ENCODE measurements around the gene DCAF8.

DCAF8 gene

GRCh38 chr1:160191756-160192155 lies 70.6 kb downstream of the DCAF8 start:
- Histone ChIP-seq H3K27ac (ENCODE audit: low read length) (no peak overlapping the region), H3K9me3 (ENCODE audit: insufficient read depth, low read length) (no peaks in the 10 kb centered on the region), H3K4me2 (ENCODE audit: low read length) (no peak overlapping the region), H2AFZ (ENCODE audit: low read depth, low read length) (no peak overlapping the region), H3K79me2 (ENCODE audit: low read length) (no peaks in the 10 kb centered on the region), H3K9ac (ENCODE audit: low read length) (no peak overlapping the region), H4K20me1 (ENCODE audit: insufficient read depth, low read length) (no peaks in the 10 kb centered on the region), H3K27me3 (ENCODE audit: low read depth, low read length) (peaks cover 11% of the 10 kb centered on the region; the same call in 1 of the 2 replicates), H3K4me3 (ENCODE audit: low read length) (no peak overlapping the region), H3K36me3 (replicated peaks; ENCODE audit: low read depth, low read length) (no peaks in the 10 kb centered on the region), H3K4me1 (ENCODE audit: low read length) (peaks cover 32% of the 10 kb centered on the region)
- TF ChIP-seq, protein P1, sequence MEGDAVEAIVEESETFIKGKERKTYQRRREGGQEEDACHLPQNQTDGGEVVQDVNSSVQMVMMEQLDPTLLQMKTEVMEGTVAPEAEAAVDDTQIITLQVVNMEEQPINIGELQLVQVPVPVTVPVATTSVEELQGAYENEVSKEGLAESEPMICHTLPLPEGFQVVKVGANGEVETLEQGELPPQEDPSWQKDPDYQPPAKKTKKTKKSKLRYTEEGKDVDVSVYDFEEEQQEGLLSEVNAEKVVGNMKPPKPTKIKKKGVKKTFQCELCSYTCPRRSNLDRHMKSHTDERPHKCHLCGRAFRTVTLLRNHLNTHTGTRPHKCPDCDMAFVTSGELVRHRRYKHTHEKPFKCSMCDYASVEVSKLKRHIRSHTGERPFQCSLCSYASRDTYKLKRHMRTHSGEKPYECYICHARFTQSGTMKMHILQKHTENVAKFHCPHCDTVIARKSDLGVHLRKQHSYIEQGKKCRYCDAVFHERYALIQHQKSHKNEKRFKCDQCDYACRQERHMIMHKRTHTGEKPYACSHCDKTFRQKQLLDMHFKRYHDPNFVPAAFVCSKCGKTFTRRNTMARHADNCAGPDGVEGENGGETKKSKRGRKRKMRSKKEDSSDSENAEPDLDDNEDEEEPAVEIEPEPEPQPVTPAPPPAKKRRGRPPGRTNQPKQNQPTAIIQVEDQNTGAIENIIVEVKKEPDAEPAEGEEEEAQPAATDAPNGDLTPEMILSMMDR (IDR thresholded peaks at IDR 0.05; ENCODE audit: low read depth, low read length) = no peak
- no peak for TF ChIP-seq EZH2phosphoT487 (IDR thresholded peaks at IDR 0.05; ENCODE audit: low read depth)

GRCh38 chr1:160189649-160190625 lies 72.4 kb downstream of the DCAF8 start, which contains the start of gene CASQ1:
Gene CASQ1, plus strand, starts transcription at chr1:160190575. Its CDS starts 177 bp downstream, at chr1:160190752.
- no peak for TF ChIP-seq EZH2phosphoT487 (IDR thresholded peaks at IDR 0.05; ENCODE audit: low read depth)
- TF ChIP-seq, protein P1 (IDR thresholded peaks at IDR 0.05; ENCODE audit: low read depth, low read length) = no peak
- peaks cover 14% of the 10 kb centered on the region; the same call in 1 of the 2 replicates for H3K27me3 ChIP-seq (ENCODE audit: low read depth, low read length)
- H2AFZ ChIP-seq (ENCODE audit: low read depth, low read length) = no peak within 1 kb of the TSS
- H3K27ac ChIP-seq (ENCODE audit: low read length) = no peak within 1 kb of the TSS
- no peaks in the 10 kb centered on the region for H3K36me3 ChIP-seq (replicated peaks; ENCODE audit: low read depth, low read length)
- H3K4me1 ChIP-seq (ENCODE audit: low read length) = peaks cover 25% of the 10 kb centered on the region
- H4K20me1 ChIP-seq (ENCODE audit: insufficient read depth, low read length) = no peaks in the 10 kb centered on the region
- no peak within 1 kb of the TSS for H3K4me3 ChIP-seq (ENCODE audit: low read length)
- H3K4me2 ChIP-seq (ENCODE audit: low read length) = no peak within 1 kb of the TSS
- no peaks in the 10 kb centered on the region for H3K9me3 ChIP-seq (ENCODE audit: insufficient read depth, low read length)
- H3K9ac ChIP-seq (ENCODE audit: low read length) = no peak within 1 kb of the TSS
- no peaks in the 10 kb centered on the region for H3K79me2 ChIP-seq (ENCODE audit: low read length)

DNA sequence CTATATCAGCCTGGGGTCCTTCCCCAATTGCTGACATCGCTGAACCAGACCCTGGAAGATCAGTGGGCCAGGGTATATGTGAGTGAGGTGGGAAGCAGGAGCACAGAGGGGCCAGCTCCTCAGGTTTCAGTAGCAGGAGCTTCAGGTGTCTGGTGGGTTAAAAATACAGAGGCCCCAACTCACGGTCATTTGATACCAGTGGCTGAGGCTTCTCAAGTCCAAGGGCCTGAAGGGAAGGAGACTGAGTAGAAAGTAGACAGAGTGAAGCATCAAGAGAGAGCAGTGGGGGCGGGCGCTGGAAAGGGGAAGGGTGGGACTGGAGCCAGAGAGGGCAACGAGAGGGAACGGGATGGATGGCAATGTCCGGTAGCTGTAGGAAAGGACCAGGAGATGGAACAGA lies 74.0 kb downstream of the DCAF8 start:
- H3K4me3 ChIP-seq (ENCODE audit: low read length) = no peak overlapping the region
- H4K20me1 ChIP-seq (ENCODE audit: insufficient read depth, low read length) = no peaks in the 10 kb centered on the region
- no peak overlapping the region for H3K4me2 ChIP-seq (ENCODE audit: low read length)
- H3K79me2 ChIP-seq (ENCODE audit: low read length) = no peaks in the 10 kb centered on the region
- no peaks in the 10 kb centered on the region for H3K36me3 ChIP-seq (replicated peaks; ENCODE audit: low read depth, low read length)
- H3K27me3 ChIP-seq (ENCODE audit: low read depth, low read length) = peaks cover 14% of the 10 kb centered on the region; the same call in 1 of the 2 replicates
- H3K4me1 ChIP-seq (ENCODE audit: low read length) = peaks cover 20% of the 10 kb centered on the region
- H3K9ac ChIP-seq (ENCODE audit: low read length) = no peak overlapping the region
- H3K9me3 ChIP-seq (ENCODE audit: insufficient read depth, low read length) = no peaks in the 10 kb centered on the region
- no peak overlapping the region for H2AFZ ChIP-seq (ENCODE audit: low read depth, low read length)
- H3K27ac ChIP-seq (ENCODE audit: low read length) = no peak overlapping the region
- no peak for TF ChIP-seq EZH2phosphoT487 (IDR thresholded peaks at IDR 0.05; ENCODE audit: low read depth)
- TF ChIP-seq, protein P1 (IDR thresholded peaks at IDR 0.05; ENCODE audit: low read depth, low read length) = no peak

GRCh38 chr1:160187407-160187806 lies 74.9 kb downstream of the DCAF8 start:
- Histone ChIP-seq H3K27me3 (ENCODE audit: low read depth, low read length) (peaks cover 16% of the 10 kb centered on the region), H3K9ac (ENCODE audit: low read length) (no peak overlapping the region), H3K36me3 (replicated peaks; ENCODE audit: low read depth, low read length) (no peaks in the 10 kb centered on the region), H2AFZ (ENCODE audit: low read depth, low read length) (no peak overlapping the region), H3K4me3 (ENCODE audit: low read length) (no peak overlapping the region), H4K20me1 (ENCODE audit: insufficient read depth, low read length) (no peaks in the 10 kb centered on the region), H3K27ac (ENCODE audit: low read length) (no peak overlapping the region), H3K9me3 (ENCODE audit: insufficient read depth, low read length) (no peaks in the 10 kb centered on the region), H3K79me2 (ENCODE audit: low read length) (no peaks in the 10 kb centered on the region), H3K4me2 (ENCODE audit: low read length) (no peak overlapping the region), H3K4me1 (ENCODE audit: low read length) (peaks cover 13% of the 10 kb centered on the region)
- TF ChIP-seq, protein P1 (IDR thresholded peaks at IDR 0.05; ENCODE audit: low read depth, low read length) = no peak
- no peak for TF ChIP-seq EZH2phosphoT487 (IDR thresholded peaks at IDR 0.05; ENCODE audit: low read depth)
